Sigmoid colon (tissue), 7 donors: ENCODE measurements around the gene NPW. TPM values are rescaled to one million over a fixed set of nuclear protein-coding genes. Genes with fewer than 3 reads are reported as not detected.

Experiments
- DNase-seq: peaks from one replicate; pipeline ENCODE4 v3.0.0-alpha.2; 2019
- H3K27ac ChIP-seq, 4 donors: fragments of 200-600 bp; sonication (generic); one replicate each; pipeline ENCODE4 v1.5.1; 2016 to 2019; ENCODE audit warnings: mild to moderate bottlenecking in 1 of 4
- H3K27me3 ChIP-seq, 3 donors: fragments of 200-600 bp; sonication (generic); one replicate each; pipeline ENCODE4 v1.5.1; 2019; ENCODE audit warnings: mild to moderate bottlenecking in 1 of 3
- H3K36me3 ChIP-seq, 4 donors: fragments of 200-600 bp; sonication (generic); one replicate each; pipeline ENCODE4 v1.5.1; 2016 to 2019
- H3K4me1 ChIP-seq, 4 donors: fragments of 200-600 bp; sonication (generic); one replicate each; pipeline ENCODE4 v1.5.1; 2017 to 2019
- H3K4me3 ChIP-seq, 4 donors: fragments of 200-600 bp; sonication (generic); one replicate each; pipeline ENCODE4 v1.5.1; 2017 to 2019; ENCODE audit warnings: mild to moderate bottlenecking in 2 of 4, moderate library complexity in 1 of 4
- H3K9me3 ChIP-seq, 4 donors: fragments of 200-600 bp in 3 of 4; sonication (generic) in 3 of 4; one replicate each; pipeline versions ENCODE4 v1.5.1 to v1.6.1; 2013 to 2019
- CTCF ChIP-seq, 4 experiments: fragments of 450-650 bp in 3 of 4; fragments of 200-600 bp in 1 of 4; IDR thresholded peaks; one replicate each; pipeline ENCODE4 v1.5.1; 2016 to 2019; ENCODE audit warnings: antibody characterized with exemption in 4 of 4, mild to moderate bottlenecking in 3 of 4, moderate library complexity in 2 of 4
- EP300 ChIP-seq, 4 donors: sonication (generic); formaldehyde crosslinking; IDR thresholded peaks; one replicate each; pipeline ENCODE4 v1.6.1; 2017; ENCODE audit warnings: antibody characterized with exemption in 4 of 4
- POLR2A ChIP-seq, 2 donors: fragments of 450-650 bp; IDR thresholded peaks; one replicate each; pipeline ENCODE4 v1.6.1; 2016; ENCODE audit warnings: antibody characterized with exemption in 2 of 2, mild to moderate bottlenecking in 2 of 2, moderate library complexity in 2 of 2
- POLR2AphosphoS5 ChIP-seq, 4 donors: sonication (generic); formaldehyde crosslinking; IDR thresholded peaks; one replicate each; pipeline ENCODE4 v1.6.1; 2017; ENCODE audit warnings: antibody characterized with exemption in 4 of 4
- WGBS, 2 donors: extraction: QIAGEN DNeasy Blood & Tissue Kit; methylation state at CpG; one replicate each; pipeline ENCODE4 v1.1.7; 2013; 5-methylcytosine and 5-hydroxymethylcytosine counted together
- intact Hi-C: fragments of 100-400 bp; cut with DNase I; formaldehyde crosslinking; loops from one replicate; pipeline ENCODE4 v1.15.1; 2023
- polyA plus RNA-seq, 3 donors: library from polyadenylated mRNA; stranded (reverse); fragments of 200-250 nt; gene quantifications; one replicate each; pipeline ENCODE4 v1.2.3, GENCODE V29; 2013
- total RNA-seq, 4 donors: library from RNA; depleted of rRNA; stranded (reverse); fragments of >200 nt; gene quantifications; one replicate each; pipeline ENCODE4 v1.1.0, GENCODE V29; 2016
- donor health status: healthy with polysubstance abuse.
- donor health status: Bipolar disorder and iron deficiency.
- donor health status: healthy.

The NPW gene
- total RNA-seq (not detected), polyA plus RNA-seq (under 1 TPM in 1 of 3 donors, not detected in 2; 0.71 TPM)

DNA sequence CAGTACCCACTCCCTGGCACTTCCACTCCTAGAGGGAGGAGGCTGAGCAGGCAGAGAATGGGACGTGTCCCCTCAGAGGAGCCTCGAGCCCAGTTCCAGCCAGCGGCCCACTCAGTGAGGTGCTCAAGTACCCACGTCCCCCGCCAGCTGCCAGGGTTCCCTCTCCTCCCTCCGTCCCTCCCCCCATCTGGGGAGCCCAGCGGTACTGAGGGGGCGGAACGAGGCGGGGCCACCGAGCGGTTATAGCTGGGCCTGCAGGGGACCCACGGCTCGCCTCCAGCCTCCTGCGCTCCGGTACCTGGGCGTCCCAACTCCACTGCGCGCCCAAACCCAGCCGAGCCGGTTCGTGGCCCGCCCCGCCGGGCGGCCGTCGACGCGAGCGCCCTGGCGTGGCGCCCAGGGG is at the start of gene NPW:
NPW (plus strand) TSS at position 268 of the 403 bp plus-strand sequence.
- H3K27ac ChIP-seq, result no peak within 1 kb of the TSS
- intact Hi-C loops, result no loop called here
- TF ChIP-seq CTCF (IDR thresholded peaks at IDR 0.05) (no peak), POLR2AphosphoS5 (IDR thresholded peaks at IDR 0.05) (no peak), POLR2A (IDR thresholded peaks at IDR 0.05) (no peak), EP300 (IDR thresholded peaks at IDR 0.05) (no peak)
- no peak for DNase-seq
- no peaks in the 10 kb centered on the region for H3K36me3 ChIP-seq
- peaks cover 4 to 32% (median 29%) of the 10 kb centered on the region in 4 donors for H3K4me1 ChIP-seq
- WGBS, 2 donors, result 1 to 2% methylated on average over 33 of the region's 33 CpGs
- no peaks in the 10 kb centered on the region for H3K9me3 ChIP-seq
- H3K27me3 ChIP-seq, result peaks cover 25 to 42% (median 40%) of the 10 kb centered on the region in 3 donors
- H3K4me3 ChIP-seq, result peak within 1 kb of the TSS in 1 of 4 donors; percentile 1

DNA sequence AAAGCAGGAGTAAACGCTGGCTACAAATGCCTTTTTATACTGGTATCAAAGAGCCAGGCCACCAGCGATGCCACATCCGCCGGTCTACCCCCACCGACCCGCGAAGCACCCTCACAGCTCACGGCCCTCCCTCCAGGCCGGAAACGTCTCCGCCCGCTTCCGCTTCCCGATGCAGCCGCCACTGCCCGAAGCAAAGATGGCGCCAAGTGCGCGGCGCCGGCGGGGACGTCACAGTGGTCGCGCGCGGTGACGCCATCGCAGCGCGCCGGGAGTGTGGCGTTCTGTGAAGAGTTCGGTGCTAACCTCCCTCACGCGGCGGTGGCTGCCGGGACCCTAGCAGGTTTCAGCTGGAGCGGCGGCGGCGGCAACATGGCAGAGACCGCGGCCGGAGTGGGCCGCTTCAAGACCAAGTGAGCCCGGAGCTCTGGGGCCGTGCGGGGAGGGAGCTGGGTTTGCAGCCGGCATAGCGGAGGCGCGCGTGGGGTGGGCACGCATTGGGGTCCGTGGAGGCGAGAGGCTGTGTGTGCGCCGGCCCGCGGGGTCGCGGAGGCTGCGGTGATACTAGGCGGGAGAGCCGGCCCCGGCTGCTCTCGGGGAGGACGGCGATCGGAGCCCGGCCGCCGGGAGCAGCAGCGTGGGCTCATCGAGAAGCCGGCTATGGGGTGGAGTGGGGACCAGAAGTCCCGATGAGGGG is 47.6 kb upstream of the NPW start, which contains the start of gene TBL3:
TBL3 (plus strand) TSS at position 258 of the 694 bp plus-strand sequence; CDS start at position 370, 112 bp downstream.
- no peaks in the 10 kb centered on the region for H3K9me3 ChIP-seq
- intact Hi-C loops, result no loop called here
- peaks cover 0 to 25% (median 23%) of the 10 kb centered on the region in 4 donors for H3K4me1 ChIP-seq
- H3K4me3 ChIP-seq, result peak within 1 kb of the TSS; percentile 83 to 99 (median 92)
- peak; percentile 97 for DNase-seq
- H3K27ac ChIP-seq, result peak within 1 kb of the TSS; percentile 89 to 96 (median 93)
- H3K36me3 ChIP-seq, result peaks cover 25 to 31% (median 29%) of the 10 kb centered on the region in 4 donors
- WGBS, 2 donors, result 0 to 1% methylated on average over 78 of the region's 78 CpGs
- TF ChIP-seq EP300 (IDR thresholded peaks at IDR 0.05) (peak in 1 of 4 donors; percentile 70), POLR2A (IDR thresholded peaks at IDR 0.05) (peak; percentile 93 to 95), POLR2AphosphoS5 (IDR thresholded peaks at IDR 0.05) (peak; percentile 97 to 99 (median 99)), CTCF (IDR thresholded peaks at IDR 0.05) (no peak)
- H3K27me3 ChIP-seq, result peaks cover 0 to 31% (median 15%) of the 10 kb centered on the region in 3 donors

- peak overlapping the region in 3 of 4 donors; percentile 89 to 96 (median 92) for H3K27ac ChIP-seq
Observed at GRCh38 chr16:1972490-1972877, 47.1 kb upstream of the NPW start.

DNA sequence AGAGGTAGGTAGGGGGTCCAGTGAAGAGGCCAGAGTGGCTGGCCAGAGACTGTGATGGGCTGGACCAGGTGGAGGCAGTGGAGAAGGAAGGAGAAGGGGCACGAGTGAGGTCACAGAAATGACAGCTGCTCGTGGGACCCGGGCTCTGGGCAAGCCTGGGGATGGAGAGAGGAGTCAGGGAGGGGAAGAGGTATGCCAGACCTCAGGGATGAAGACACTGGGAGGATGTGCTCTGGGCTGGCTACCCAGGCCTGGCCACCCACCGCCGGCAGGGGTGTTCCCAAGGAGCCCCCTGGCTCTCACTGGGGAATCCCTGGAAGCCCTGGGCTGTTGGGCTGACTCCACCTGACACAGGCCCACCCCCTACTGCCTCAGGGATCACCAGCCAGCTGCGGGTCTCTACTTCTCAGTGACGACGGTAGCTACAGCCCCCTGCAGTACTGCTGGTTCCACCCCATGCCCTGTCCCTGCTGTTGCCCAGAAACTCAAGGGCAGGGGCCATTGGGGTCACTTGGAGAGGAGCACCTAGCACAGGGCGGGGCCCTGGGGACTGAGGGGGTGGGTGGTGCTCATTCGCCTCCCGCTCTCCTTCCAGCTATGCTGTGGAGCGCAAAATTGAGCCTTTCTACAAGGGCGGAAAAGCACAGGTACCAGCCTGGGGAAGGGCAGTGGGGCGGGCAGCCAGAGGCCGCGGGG is 46.0 kb upstream of the NPW start:
- 92% methylated on average over 16 of the region's 16 CpGs for WGBS, 2 donors
- DNase-seq, result no peak
- intact Hi-C loops, result no loop called here
- Histone ChIP-seq H3K27ac (no peak overlapping the region), H3K9me3 (no peaks in the 10 kb centered on the region), H3K27me3 (peaks cover 4 to 48% (median 32%) of the 10 kb centered on the region in 3 donors), H3K4me3 (no peak overlapping the region), H3K4me1 (peaks cover 0 to 25% (median 23%) of the 10 kb centered on the region in 4 donors), H3K36me3 (peaks cover 41 to 48% (median 45%) of the 10 kb centered on the region in 4 donors)
- TF ChIP-seq POLR2AphosphoS5 (IDR thresholded peaks at IDR 0.05), result no peak
- no peak for TF ChIP-seq EP300 (IDR thresholded peaks at IDR 0.05)
- TF ChIP-seq POLR2A (IDR thresholded peaks at IDR 0.05), result no peak
- TF ChIP-seq CTCF (IDR thresholded peaks at IDR 0.05), result no peak

More at GRCh38 chr16:1972490-1972877, 47.1 kb upstream of the NPW start:
- no peak for TF ChIP-seq POLR2AphosphoS5 (IDR thresholded peaks at IDR 0.05)
- no peak for TF ChIP-seq EP300 (IDR thresholded peaks at IDR 0.05)
- no peak for TF ChIP-seq POLR2A (IDR thresholded peaks at IDR 0.05)
- no peak for TF ChIP-seq CTCF (IDR thresholded peaks at IDR 0.05)
- peaks cover 0 to 25% (median 23%) of the 10 kb centered on the region in 4 donors for H3K4me1 ChIP-seq
- H3K27me3 ChIP-seq, result peaks cover 0 to 36% (median 21%) of the 10 kb centered on the region in 3 donors
- intact Hi-C loops, result no loop called here
- 1 to 3% methylated on average over 22 of the region's 22 CpGs for WGBS, 2 donors
- no peak for DNase-seq
- H3K9me3 ChIP-seq, result no peaks in the 10 kb centered on the region
- H3K36me3 ChIP-seq, result peaks cover 30 to 36% (median 34%) of the 10 kb centered on the region in 4 donors
- H3K4me3 ChIP-seq, result peak overlapping the region; percentile 83 to 99 (median 92)
